Colonic mucosa (tissue), 4 donors: Measurements from ENCODE around the gene LARP4B. TPM values are rescaled to one million over a fixed set of nuclear protein-coding genes. Genes with fewer than 3 reads are reported as not detected.

Experiments
- DNase-seq: peaks from one replicate; pipeline ENCODE4 v3.0.0-alpha.2; 2020
- H3K27ac ChIP-seq: fragments of 200-600 bp; one replicate; pipeline ENCODE4 v1.8.0; 2021
- H3K27me3 ChIP-seq: fragments of 200-600 bp; one replicate; pipeline ENCODE4 v1.8.0; 2021
- H3K36me3 ChIP-seq: fragments of 200-600 bp; one replicate; pipeline ENCODE4 v1.8.0; 2021
- H3K4me1 ChIP-seq: fragments of 200-600 bp; one replicate; pipeline ENCODE4 v1.8.0; 2021; ENCODE audit warnings: mild to moderate bottlenecking
- H3K4me3 ChIP-seq: fragments of 200-600 bp; one replicate; pipeline ENCODE4 v1.8.0; 2021
- H3K9ac ChIP-seq, 2 donors: one replicate each; pipeline ENCODE4 v1.7.0; 2013; ENCODE audit warnings: control low read depth in 2 of 2, low read depth in 2 of 2, low read length in 2 of 2
- H3K9me3 ChIP-seq: fragments of 200-600 bp; one replicate; pipeline ENCODE4 v1.8.0; 2021
- CTCF ChIP-seq: fragments of 200-600 bp; IDR thresholded peaks from one replicate; pipeline ENCODE4 v1.8.0; 2022; ENCODE audit warnings: antibody characterized with exemption, mild to moderate bottlenecking
- intact Hi-C: fragments of 100-400 bp; cut with DNase I; formaldehyde crosslinking; loops from one replicate; pipeline ENCODE4 v1.14.1; 2022
- total RNA-seq, 2 donors: library from RNA; stranded (reverse); fragmentation: NEBNext Ultra II Directional in 1 of 2; extraction: Animal tissue kit (Norgen Biotek cat#: 25700) in 1 of 2; gene quantifications; one replicate each; pipeline ENCODE4 v1.2.1, GENCODE V29; 2021
- donor health status: healthy.
- donor health status: DM: no; HTN: no; CAD: no.
- donor health status: DM: no; HTN: no; CAD: no.

The LARP4B gene
- total RNA-seq, 2 donors from 2014 or later: 129 to 136 TPM

DNA sequence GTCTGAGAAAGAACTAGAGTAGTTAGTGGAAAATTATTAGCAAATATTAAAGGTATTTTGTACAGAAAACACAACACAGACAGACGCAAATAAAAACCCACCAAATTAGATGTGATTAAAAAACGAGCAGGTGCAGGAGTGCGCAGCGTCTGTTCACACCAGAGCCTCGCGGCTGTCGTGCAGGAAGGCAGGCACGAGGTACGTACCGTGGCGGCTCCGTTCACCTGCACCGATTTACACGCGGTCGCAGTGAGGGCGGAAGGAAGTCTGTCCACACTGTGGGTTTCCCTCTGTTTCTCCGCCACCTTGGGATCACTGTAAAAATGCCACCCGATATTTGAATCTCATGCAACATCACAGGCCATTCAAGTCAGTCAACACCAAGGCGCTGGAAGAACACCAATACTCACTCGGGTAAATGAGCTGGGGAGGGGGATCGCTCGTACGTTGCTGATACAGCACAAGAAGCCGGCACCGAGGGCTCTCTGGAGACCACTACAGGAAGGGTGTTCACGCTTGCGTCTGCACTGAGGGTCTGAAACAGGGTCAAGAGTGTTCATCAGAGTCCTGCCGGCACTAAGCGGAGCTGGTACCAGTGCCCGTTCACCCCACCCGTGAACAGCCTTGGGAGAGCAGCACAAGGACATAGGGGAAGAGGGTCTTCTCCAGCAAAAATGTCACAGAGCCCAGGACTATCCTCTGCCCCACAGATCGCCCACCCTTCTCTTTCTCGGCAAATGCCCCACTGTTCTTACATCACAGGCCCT, 116.8 kb downstream of the LARP4B start:
- Histone ChIP-seq H3K9ac (no peak overlapping the region), H3K27me3 (no peaks in the 10 kb centered on the region), H3K27ac (no peak overlapping the region), H3K9me3 (no peaks in the 10 kb centered on the region), H3K36me3 (peaks cover 13% of the 10 kb centered on the region), H3K4me3 (no peak overlapping the region), H3K4me1 (no peaks in the 10 kb centered on the region)
- no peak for DNase-seq
- intact Hi-C loops: no loop called here
- TF ChIP-seq CTCF: no peak

- DNase-seq: no peak
- Histone ChIP-seq H3K27ac (no peak overlapping the region), H3K4me3 (no peak overlapping the region), H3K27me3 (no peaks in the 10 kb centered on the region), H3K9ac (no peak overlapping the region), H3K9me3 (no peaks in the 10 kb centered on the region), H3K4me1 (no peaks in the 10 kb centered on the region), H3K36me3 (peaks cover 9% of the 10 kb centered on the region)
- intact Hi-C loops: no loop called here
- TF ChIP-seq CTCF: no peak
Measured at GRCh38 chr10:813286-813685, 118.2 kb downstream of the LARP4B start.

- H3K27me3 ChIP-seq: no peaks in the 10 kb centered on the region
- no peak for TF ChIP-seq CTCF
- H3K27ac ChIP-seq: no peak overlapping the region
- no peak overlapping the region for H3K9ac ChIP-seq
- intact Hi-C loops: no loop called here
- no peaks in the 10 kb centered on the region for H3K4me1 ChIP-seq
- no peak overlapping the region for H3K4me3 ChIP-seq
- no peak for DNase-seq
- no peaks in the 10 kb centered on the region for H3K9me3 ChIP-seq
- peaks cover 9% of the 10 kb centered on the region for H3K36me3 ChIP-seq
Measured at GRCh38 chr10:812787-813186, 118.7 kb downstream of the LARP4B start.

DNA sequence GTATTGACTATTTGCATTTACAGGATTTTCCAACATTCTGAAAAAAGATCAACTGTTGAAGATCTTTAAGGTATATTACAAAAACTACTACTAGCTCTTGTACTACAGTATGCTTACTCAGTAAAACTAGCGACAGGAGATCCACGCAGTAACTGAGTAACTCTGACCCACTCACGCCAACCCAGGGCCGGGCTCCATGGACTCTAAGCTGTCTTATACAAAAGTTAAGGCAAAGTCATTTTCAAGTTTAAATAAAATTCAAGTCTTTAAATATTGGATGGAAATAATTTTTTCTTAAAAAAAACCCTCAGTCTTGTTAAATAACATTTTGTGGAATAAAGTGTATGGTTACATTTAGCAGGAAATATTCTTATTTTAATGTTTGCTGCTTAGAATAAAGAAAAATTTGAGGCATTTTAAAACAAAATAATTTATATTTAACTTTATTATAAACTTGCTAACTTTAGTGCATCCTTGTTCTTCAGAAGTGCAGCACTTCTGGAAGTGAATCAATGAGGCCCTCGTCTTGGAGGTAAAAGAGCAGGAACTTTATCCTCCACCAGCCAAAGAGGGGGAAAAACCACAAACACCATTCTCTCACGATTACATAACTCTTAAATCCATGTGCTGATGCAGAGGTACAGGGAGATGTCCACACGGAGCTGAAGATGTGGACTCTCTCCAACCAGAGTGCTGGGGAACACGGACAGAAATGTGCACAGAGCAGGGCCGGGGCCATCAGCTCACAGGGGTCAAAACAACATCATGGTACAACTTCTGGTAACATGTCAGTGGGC, 119.9 kb downstream of the LARP4B start:
- intact Hi-C loops: no loop called here
- no peak for TF ChIP-seq CTCF
- DNase-seq: no peak
- Histone ChIP-seq H3K36me3 (peaks cover 16% of the 10 kb centered on the region), H3K4me3 (no peak overlapping the region), H3K27me3 (no peaks in the 10 kb centered on the region), H3K9me3 (no peaks in the 10 kb centered on the region), H3K4me1 (no peaks in the 10 kb centered on the region), H3K9ac (no peak overlapping the region), H3K27ac (no peak overlapping the region)

GRCh38 chr10:810351-810846, 121.1 kb downstream of the LARP4B start:
- no peak for TF ChIP-seq CTCF
- Histone ChIP-seq H3K36me3 (peaks cover 16% of the 10 kb centered on the region), H3K27me3 (no peaks in the 10 kb centered on the region), H3K4me1 (no peaks in the 10 kb centered on the region), H3K27ac (no peak overlapping the region), H3K4me3 (no peak overlapping the region), H3K9me3 (no peaks in the 10 kb centered on the region), H3K9ac (no peak overlapping the region)
- no peak for DNase-seq
- intact Hi-C loops: no loop called here
